ENCODE results near the gene SLC23A2.

DNA sequence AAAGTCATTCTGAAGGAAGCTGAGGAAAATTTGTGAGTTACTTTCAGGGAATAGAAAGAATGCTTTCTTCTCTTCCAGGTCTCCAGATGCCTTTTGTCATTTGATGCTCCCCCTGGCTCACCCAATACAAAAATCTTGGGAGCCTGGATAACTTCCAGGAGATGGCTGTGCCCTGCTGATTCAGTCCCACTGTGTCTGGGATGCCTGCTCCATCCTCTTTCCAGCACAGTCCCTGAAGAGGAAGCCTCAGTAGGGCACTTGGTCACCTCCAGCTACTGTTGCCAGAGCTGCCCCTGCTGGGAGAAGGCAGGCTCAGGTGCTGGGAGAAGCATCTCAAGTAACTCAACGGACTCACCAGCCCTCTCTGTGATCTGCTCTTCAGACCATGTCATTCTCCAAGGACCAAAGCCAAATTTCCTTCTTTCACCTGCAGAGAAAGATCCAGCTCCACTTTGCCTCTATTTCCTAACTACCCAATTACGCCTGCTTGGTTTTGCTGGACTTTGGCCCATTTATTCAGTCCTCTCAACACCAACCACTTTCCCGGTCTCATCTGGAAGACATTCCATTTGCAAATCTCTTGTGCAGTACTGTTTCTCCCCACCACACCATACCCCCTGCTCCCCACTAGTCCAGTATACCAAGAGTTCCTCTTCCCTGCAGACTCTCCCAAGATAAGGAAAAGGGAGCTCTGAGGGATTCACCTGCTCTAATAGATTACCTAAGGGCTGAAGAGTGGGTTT lies 53.3 kb downstream of the SLC23A2 start:
- TF ChIP-seq, protein P1, sequence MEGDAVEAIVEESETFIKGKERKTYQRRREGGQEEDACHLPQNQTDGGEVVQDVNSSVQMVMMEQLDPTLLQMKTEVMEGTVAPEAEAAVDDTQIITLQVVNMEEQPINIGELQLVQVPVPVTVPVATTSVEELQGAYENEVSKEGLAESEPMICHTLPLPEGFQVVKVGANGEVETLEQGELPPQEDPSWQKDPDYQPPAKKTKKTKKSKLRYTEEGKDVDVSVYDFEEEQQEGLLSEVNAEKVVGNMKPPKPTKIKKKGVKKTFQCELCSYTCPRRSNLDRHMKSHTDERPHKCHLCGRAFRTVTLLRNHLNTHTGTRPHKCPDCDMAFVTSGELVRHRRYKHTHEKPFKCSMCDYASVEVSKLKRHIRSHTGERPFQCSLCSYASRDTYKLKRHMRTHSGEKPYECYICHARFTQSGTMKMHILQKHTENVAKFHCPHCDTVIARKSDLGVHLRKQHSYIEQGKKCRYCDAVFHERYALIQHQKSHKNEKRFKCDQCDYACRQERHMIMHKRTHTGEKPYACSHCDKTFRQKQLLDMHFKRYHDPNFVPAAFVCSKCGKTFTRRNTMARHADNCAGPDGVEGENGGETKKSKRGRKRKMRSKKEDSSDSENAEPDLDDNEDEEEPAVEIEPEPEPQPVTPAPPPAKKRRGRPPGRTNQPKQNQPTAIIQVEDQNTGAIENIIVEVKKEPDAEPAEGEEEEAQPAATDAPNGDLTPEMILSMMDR (IDR thresholded peaks at IDR 0.05): peak in 3 of 6 experiments; percentile 15 to 35 (median 22)
- no peak for TF ChIP-seq POLR2A (IDR thresholded peaks at IDR 0.05)
